SK-N-SH (cell line): ENCODE results near the gene BUD31. TPM values are rescaled to one million over a fixed set of nuclear protein-coding genes. Genes with fewer than 3 reads are reported as not detected.
"Not testable (repeated sequence)": the region's sequence is repeated elsewhere in the genome, so short reads cannot be mapped to it uniquely, and the experiment has no call there.

Experiments
- CTCF ChIA-PET: fragments of 300-600, 350-600 bp; formaldehyde crosslinking; extraction: SDS; loops from one replicate; lab custom pipeline; 2021; lab: Yijun Ruan, JAX
- POLR2A ChIA-PET: fragments of 350-600 bp; sonication (Branson Sonifier 250); formaldehyde crosslinking; extraction: SDS; loops from one replicate; lab custom pipeline; 2020; ENCODE audit warnings: antibody characterized with exemption, inconsistent platforms; lab: Yijun Ruan, JAX
- DNase-seq: peaks from one replicate; pipeline ENCODE4 v3.0.0; 2012
- H2AFZ ChIP-seq: fragments of 200-600 bp; sonication (generic); 2 replicates; pipeline ENCODE4 v1.8.1; 2016; ENCODE audit warnings: antibody characterized with exemption, mild to moderate bottlenecking, low read depth
- H3F3A ChIP-seq: fragments of 200-600 bp; sonication (generic); replicated peaks from 2 replicates; pipeline ENCODE3; 2016; ENCODE audit warnings: antibody characterized with exemption, mild to moderate bottlenecking; ENCODE audit not compliant: insufficient read depth
- H3K27ac ChIP-seq, 2 experiments: fragments of 200-500 bp in 1 of 2; fragments of 200-600 bp in 1 of 2; sonication (Bioruptor generic) in 1 of 2; sonication (generic), shearing (Covaris generic) in 1 of 2; 2 replicates each; pipeline versions ENCODE4 v1.5.1 to v1.6.1; 2014 to 2016; ENCODE audit warnings: low read depth in 2 of 2, inconsistent platforms in 1 of 2, low read length in 1 of 2, mild to moderate bottlenecking in 1 of 2, mixed read lengths in 1 of 2
- H3K27me3 ChIP-seq: fragments of 200-600 bp; sonication (generic), shearing (Covaris generic); 2 replicates; pipeline ENCODE4 v1.6.1; 2016; ENCODE audit warnings: mixed run types; ENCODE audit not compliant: insufficient read depth
- H3K36me3 ChIP-seq, 2 experiments: fragments of 200-500 bp in 1 of 2; fragments of 200-600 bp in 1 of 2; sonication (Bioruptor generic) in 1 of 2; sonication (generic) in 1 of 2; replicated peaks in 1 of 2; 2 replicates each; pipeline versions ENCODE3 to v1.5.1; 2014 to 2016; ENCODE audit warnings: low read length in 1 of 2, mild to moderate bottlenecking in 1 of 2; ENCODE audit not compliant: insufficient read depth in 2 of 2, control insufficient read depth in 1 of 2
- H3K4me1 ChIP-seq, 2 experiments: fragments of 200-500 bp in 1 of 2; fragments of 200-600 bp in 1 of 2; sonication (Bioruptor generic) in 1 of 2; sonication (generic), shearing (Covaris generic) in 1 of 2; 2 replicates each; pipeline versions ENCODE4 v1.5.1 to v1.6.1; 2014 to 2016; ENCODE audit warnings: low read depth in 1 of 2, low read length in 1 of 2, mixed run types in 1 of 2; ENCODE audit not compliant: insufficient read depth in 2 of 2, control insufficient read depth in 1 of 2
- H3K4me2 ChIP-seq: fragments of 200-600 bp; sonication (generic), shearing (Covaris generic); 2 replicates; pipeline ENCODE4 v1.6.1; 2017; ENCODE audit warnings: mixed run types
- H3K4me3 ChIP-seq, 2 experiments: fragments of 200-500 bp in 1 of 2; fragments of 200-600 bp in 1 of 2; sonication (Bioruptor generic) in 1 of 2; sonication (generic), shearing (Covaris generic) in 1 of 2; 2 replicates each; pipeline versions ENCODE4 v1.5.1 to v1.8.1; 2014 to 2016; ENCODE audit warnings: low read depth in 2 of 2, inconsistent platforms in 1 of 2, low read length in 1 of 2, mild to moderate bottlenecking in 1 of 2, mixed read lengths in 1 of 2, moderate library complexity in 1 of 2
- H3K79me2 ChIP-seq: fragments of 200-600 bp; sonication (generic); 2 replicates; pipeline ENCODE4 v1.8.1; 2017; ENCODE audit warnings: mild to moderate bottlenecking; ENCODE audit not compliant: insufficient read depth
- H3K9ac ChIP-seq: fragments of 200-600 bp; sonication (generic); 2 replicates; pipeline ENCODE4 v1.6.1; 2017; ENCODE audit warnings: mixed run types
- H3K9me2 ChIP-seq: fragments of 200-600 bp; sonication (generic); 2 replicates; pipeline ENCODE4 v1.6.1; 2017; ENCODE audit warnings: mixed run types
- H3K9me3 ChIP-seq: fragments of 200-600 bp; sonication (generic); 2 replicates; pipeline ENCODE4 v1.6.1; 2017; ENCODE audit warnings: mixed run types, mild to moderate bottlenecking, moderate library complexity
- H4K20me1 ChIP-seq: fragments of 200-600 bp; sonication (generic); 2 replicates; pipeline ENCODE4 v1.6.1; 2017; ENCODE audit warnings: mild to moderate bottlenecking, mixed run types; ENCODE audit not compliant: insufficient read depth
- CHD2 ChIP-seq: fragments of 150-350 bp; IDR thresholded peaks from 2 replicates; pipeline ENCODE4 v1.6.1; 2018; ENCODE audit warnings: low read length; ENCODE audit not compliant: partially characterized antibody
- ELF1 ChIP-seq: IDR thresholded peaks from 2 replicates; pipeline ENCODE4 v1.4.0; 2012
- EP300 ChIP-seq, 2 experiments: IDR thresholded peaks; 2 replicates each; pipeline versions ENCODE4 v1.4.0 to v1.6.1; 2012; ENCODE audit warnings: borderline replicate concordance in 1 of 2, low read depth in 1 of 2, low read length in 1 of 2
- GABPA ChIP-seq: IDR thresholded peaks from 2 replicates; pipeline ENCODE4 v1.4.0; 2012; ENCODE audit warnings: low read depth, mild to moderate bottlenecking
- MEF2A ChIP-seq: IDR thresholded peaks from 2 replicates; pipeline ENCODE4 v1.4.0; 2012; ENCODE audit warnings: low read depth, borderline replicate concordance
- NRF1 ChIP-seq: IDR thresholded peaks from 2 replicates; pipeline ENCODE4 v1.6.1; 2012; ENCODE audit warnings: low read depth, mild to moderate bottlenecking, low read length
- POLR2AphosphoS5 ChIP-seq: IDR thresholded peaks from 2 replicates; pipeline ENCODE4 v1.6.1; 2012; ENCODE audit warnings: low read depth, low read length
- RAD21 ChIP-seq: IDR thresholded peaks from 2 replicates; pipeline ENCODE4 v1.6.1; 2012; ENCODE audit warnings: mild to moderate bottlenecking, low read length
- TAF1 ChIP-seq: IDR thresholded peaks from 2 replicates; pipeline ENCODE4 v1.6.1; 2012; ENCODE audit warnings: low read depth, mild to moderate bottlenecking, low read length, moderate library complexity, borderline replicate concordance
- TCF12 ChIP-seq: IDR thresholded peaks from 2 replicates; pipeline ENCODE4 v1.4.0; 2012
- YY1 ChIP-seq: IDR thresholded peaks from 2 replicates; pipeline ENCODE4 v1.4.0; 2012; ENCODE audit warnings: low read depth, mild to moderate bottlenecking
- WGBS: methylation state at CpG from one replicate; pipeline ENCODE4 v1.1.6; 2017; ENCODE audit warnings: low lambda C conversion rate; 5-methylcytosine and 5-hydroxymethylcytosine counted together
- polyA plus RNA-seq, 3 experiments: library from polyadenylated mRNA; depleted of rRNA; stranded (reverse); fragments of >200 nt; gene quantifications; 2 replicates each; pipeline ENCODE4 v1.2.3, GENCODE V29; 2012
- TF ChIP-seq, protein P1 (sequence below): fragments of 200-600 bp; sonication (generic); IDR thresholded peaks from 2 replicates; pipeline ENCODE4 v1.6.1; 2017; ENCODE audit warnings: antibody characterized with exemption, mild to moderate bottlenecking, moderate library complexity
- TF ChIP-seq, protein P2 (sequence below): fragments of 150-350 bp; IDR thresholded peaks from 2 replicates; pipeline ENCODE4 v1.6.1; 2016; ENCODE audit warnings: mild to moderate bottlenecking, low read depth, low read length

Gene BUD31
- polyA plus RNA-seq, 1 of the 3 experiments (the other 2 are of a cell fraction) = 162 TPM

DNA sequence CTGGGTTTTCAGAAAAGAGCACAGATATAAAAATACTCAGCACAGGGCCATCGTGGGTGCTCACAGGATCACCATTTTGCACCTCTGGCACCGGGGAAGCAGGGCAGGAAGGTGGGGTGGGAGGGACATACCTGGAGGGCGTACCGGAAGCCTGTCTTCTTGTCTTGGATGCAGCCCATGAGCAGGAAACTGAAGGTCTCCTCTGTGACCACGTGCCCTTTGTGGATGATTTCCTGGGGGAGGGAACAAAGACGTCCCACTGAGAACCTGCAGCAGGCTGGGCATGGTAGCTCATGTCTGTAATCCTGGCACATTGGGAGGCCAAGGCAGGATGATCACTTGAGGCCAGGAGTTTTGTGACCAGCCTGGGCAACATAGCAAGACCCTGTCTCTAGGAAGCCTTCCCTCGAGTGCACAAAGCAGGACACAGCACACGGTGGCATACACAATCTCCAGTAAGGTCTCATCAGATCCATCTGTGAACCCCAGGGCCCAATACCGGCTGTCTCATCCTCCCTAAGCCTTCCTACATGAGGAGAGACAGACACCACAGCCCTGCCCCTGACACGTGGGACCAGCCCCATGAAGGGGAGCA lies 20.3 kb downstream of the BUD31 start:
- H3K79me2 ChIP-seq = no peaks in the 10 kb centered on the region; the same call in 1 of the 2 replicates
- H3K9me3 ChIP-seq = no peaks in the 10 kb centered on the region
- H3K4me1 ChIP-seq = no peaks in the 10 kb centered on the region
- H2AFZ ChIP-seq = no peak overlapping the region
- no peaks in the 10 kb centered on the region for H3K27me3 ChIP-seq
- WGBS = 90% methylated on average over 10 of the region's 10 CpGs
- ChIA-PET POLR2A (interaction anchor here (1.0 to 2.1 kb wide), 3 partner anchors 9 to 10 kb away, joined by 3 to 6 read pairs (median 3); partner anchors contain the start of genes CPSF4 and PTCD1), CTCF (interaction anchor here (0.7 to 1.6 kb wide), 4 partner anchors 11 to 388 kb away, joined by 3 to 5 read pairs (median 4); no protein-coding TSS in a partner anchor)
- no peaks in the 10 kb centered on the region for H4K20me1 ChIP-seq
- H3K9me2 ChIP-seq = no peaks in the 10 kb centered on the region
- no peak overlapping the region for H3K9ac ChIP-seq
- no peak overlapping the region for H3K27ac ChIP-seq
- H3F3A ChIP-seq = no peaks in the 10 kb centered on the region
- no peak overlapping the region for H3K4me2 ChIP-seq
- no peak for DNase-seq
- peaks cover 34 to 47% of the 10 kb centered on the region in 2 experiments for H3K36me3 ChIP-seq
- no peak overlapping the region for H3K4me3 ChIP-seq
- TF ChIP-seq CHD2 (no peak), MEF2A (no peak), TAF1 (no peak), YY1 (no peak), TCF12 (no peak), EP300 (IDR thresholded peaks at IDR 0.05; ENCODE audit: borderline replicate concordance in 1 of 2, low read depth in 1 of 2, low read length in 1 of 2) (no peak), ELF1 (no peak)
- TF ChIP-seq, protein P1, sequence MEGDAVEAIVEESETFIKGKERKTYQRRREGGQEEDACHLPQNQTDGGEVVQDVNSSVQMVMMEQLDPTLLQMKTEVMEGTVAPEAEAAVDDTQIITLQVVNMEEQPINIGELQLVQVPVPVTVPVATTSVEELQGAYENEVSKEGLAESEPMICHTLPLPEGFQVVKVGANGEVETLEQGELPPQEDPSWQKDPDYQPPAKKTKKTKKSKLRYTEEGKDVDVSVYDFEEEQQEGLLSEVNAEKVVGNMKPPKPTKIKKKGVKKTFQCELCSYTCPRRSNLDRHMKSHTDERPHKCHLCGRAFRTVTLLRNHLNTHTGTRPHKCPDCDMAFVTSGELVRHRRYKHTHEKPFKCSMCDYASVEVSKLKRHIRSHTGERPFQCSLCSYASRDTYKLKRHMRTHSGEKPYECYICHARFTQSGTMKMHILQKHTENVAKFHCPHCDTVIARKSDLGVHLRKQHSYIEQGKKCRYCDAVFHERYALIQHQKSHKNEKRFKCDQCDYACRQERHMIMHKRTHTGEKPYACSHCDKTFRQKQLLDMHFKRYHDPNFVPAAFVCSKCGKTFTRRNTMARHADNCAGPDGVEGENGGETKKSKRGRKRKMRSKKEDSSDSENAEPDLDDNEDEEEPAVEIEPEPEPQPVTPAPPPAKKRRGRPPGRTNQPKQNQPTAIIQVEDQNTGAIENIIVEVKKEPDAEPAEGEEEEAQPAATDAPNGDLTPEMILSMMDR = no peak

- Histone ChIP-seq H3K9ac (no peak overlapping the region), H3K9me2 (no peaks in the 10 kb centered on the region), H3K79me2 (no peaks in the 10 kb centered on the region; the same call in 1 of the 2 replicates), H3K36me3 (peaks cover 38 to 43% of the 10 kb centered on the region in 2 experiments), H2AFZ (no peak overlapping the region), H3K9me3 (no peaks in the 10 kb centered on the region), H3K4me3 (no peak overlapping the region), H3F3A (no peaks in the 10 kb centered on the region), H3K27me3 (no peaks in the 10 kb centered on the region), H4K20me1 (no peaks in the 10 kb centered on the region), H3K4me1 (no peaks in the 10 kb centered on the region), H3K4me2 (no peak overlapping the region), H3K27ac (no peak overlapping the region)
- TF ChIP-seq EP300 (IDR thresholded peaks at IDR 0.05; ENCODE audit: borderline replicate concordance in 1 of 2, low read depth in 1 of 2, low read length in 1 of 2) (no peak), NRF1 (no peak), ELF1 (no peak), GABPA (no peak), RAD21 (no peak), POLR2AphosphoS5 (no peak), MEF2A (no peak)
- TF ChIP-seq, protein P2, sequence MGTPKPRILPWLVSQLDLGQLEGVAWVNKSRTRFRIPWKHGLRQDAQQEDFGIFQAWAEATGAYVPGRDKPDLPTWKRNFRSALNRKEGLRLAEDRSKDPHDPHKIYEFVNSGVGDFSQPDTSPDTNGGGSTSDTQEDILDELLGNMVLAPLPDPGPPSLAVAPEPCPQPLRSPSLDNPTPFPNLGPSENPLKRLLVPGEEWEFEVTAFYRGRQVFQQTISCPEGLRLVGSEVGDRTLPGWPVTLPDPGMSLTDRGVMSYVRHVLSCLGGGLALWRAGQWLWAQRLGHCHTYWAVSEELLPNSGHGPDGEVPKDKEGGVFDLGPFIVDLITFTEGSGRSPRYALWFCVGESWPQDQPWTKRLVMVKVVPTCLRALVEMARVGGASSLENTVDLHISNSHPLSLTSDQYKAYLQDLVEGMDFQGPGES = no peak
- no peak for DNase-seq
- CTCF ChIA-PET = interaction anchor here (1.0 to 1.6 kb wide), 5 partner anchors 14 to 389 kb away, joined by 3 to 5 read pairs (median 3); no protein-coding TSS in a partner anchor
- WGBS = 86% methylated on average over 8 of the region's 8 CpGs
- POLR2A ChIA-PET = interaction anchor here (1.1 to 2.1 kb wide), 2 partner anchors 9 to 10 kb away, joined by 3 to 6 read pairs; partner anchors contain the start of genes CPSF4 and PTCD1
Observed at GRCh38 chr7:99429756-99430155, 21.0 kb downstream of the BUD31 start.

- H3K4me2 ChIP-seq, H3K27me3 ChIP-seq, H4K20me1 ChIP-seq, DNase-seq, H3K9me2 ChIP-seq, POLR2A ChIA-PET, H3K27ac ChIP-seq, H3K4me3 ChIP-seq, H3K9ac ChIP-seq, H3K9me3 ChIP-seq, CTCF ChIA-PET, H2AFZ ChIP-seq, H3F3A ChIP-seq, H3K4me1 ChIP-seq: not testable (repeated sequence)
- peaks cover 11% of the 10 kb centered on the region for H3K79me2 ChIP-seq
- H3K36me3 ChIP-seq = peaks cover 40 to 41% of the 10 kb centered on the region in 2 experiments
- 88% methylated on average over 13 of the region's 13 CpGs for WGBS
Observed at GRCh38 chr7:99431756-99432540, 23.2 kb downstream of the BUD31 start.
